Measurements from ENCODE around the gene BCL2L11.

Gene BCL2L11

GRCh38 chr2:111145103-111145760 lies 24.5 kb downstream of the BCL2L11 start:
- DNase-seq = no peak

DNA sequence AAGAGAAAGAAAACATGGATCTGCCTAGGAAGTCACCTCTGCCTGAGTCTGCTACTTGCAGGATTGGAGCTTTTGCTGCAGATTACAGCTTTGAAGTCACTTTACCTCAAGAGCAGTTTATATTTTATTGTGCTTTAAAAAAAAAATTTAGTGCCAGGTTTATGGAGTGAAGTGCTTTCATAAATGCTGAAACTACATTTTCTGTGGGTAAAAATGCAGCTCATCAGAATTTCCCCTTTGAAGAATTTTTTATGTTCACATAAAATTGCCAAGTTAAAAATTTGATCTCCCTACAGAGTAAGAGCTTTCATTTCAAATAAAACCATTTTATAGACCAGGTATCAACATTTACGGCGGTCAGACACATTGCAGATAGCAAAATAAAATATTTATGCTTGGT lies 25.2 kb downstream of the BCL2L11 start:
- no peak for DNase-seq

- no peak for DNase-seq
Observed at GRCh38 chr2:111148225-111148873, 27.6 kb downstream of the BCL2L11 start.

GRCh38 chr2:111148925-111149324 lies 28.2 kb downstream of the BCL2L11 start:
- no peak for DNase-seq

GRCh38 chr2:111149882-111150455 lies 29.3 kb downstream of the BCL2L11 start:
- no peak for DNase-seq

GRCh38 chr2:111154758-111155157 lies 34.0 kb downstream of the BCL2L11 start:
- no peak for DNase-seq

- DNase-seq = peak; percentile 19
Observed at GRCh38 chr2:111155610-111156009, 34.9 kb downstream of the BCL2L11 start.

DNA sequence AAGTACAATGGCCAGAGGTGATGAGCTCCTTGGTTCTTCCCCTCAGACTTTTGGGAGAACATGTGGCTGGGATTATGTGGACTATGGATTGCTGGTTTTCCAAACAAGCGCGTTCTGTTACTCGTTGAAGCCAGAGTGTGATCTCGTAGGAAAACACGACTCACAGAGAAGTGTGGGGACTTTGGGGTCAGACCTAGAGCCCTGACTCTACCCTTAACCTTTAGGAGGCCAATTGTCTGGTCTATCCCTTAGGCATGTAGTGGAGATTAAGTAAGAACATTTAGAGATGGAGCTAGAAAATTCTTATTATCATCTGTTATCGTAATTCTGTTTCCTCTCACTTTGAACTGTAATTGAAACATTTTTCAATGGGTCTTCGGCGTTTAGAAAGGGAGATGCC lies 35.8 kb downstream of the BCL2L11 start:
- no peak for DNase-seq

DNA sequence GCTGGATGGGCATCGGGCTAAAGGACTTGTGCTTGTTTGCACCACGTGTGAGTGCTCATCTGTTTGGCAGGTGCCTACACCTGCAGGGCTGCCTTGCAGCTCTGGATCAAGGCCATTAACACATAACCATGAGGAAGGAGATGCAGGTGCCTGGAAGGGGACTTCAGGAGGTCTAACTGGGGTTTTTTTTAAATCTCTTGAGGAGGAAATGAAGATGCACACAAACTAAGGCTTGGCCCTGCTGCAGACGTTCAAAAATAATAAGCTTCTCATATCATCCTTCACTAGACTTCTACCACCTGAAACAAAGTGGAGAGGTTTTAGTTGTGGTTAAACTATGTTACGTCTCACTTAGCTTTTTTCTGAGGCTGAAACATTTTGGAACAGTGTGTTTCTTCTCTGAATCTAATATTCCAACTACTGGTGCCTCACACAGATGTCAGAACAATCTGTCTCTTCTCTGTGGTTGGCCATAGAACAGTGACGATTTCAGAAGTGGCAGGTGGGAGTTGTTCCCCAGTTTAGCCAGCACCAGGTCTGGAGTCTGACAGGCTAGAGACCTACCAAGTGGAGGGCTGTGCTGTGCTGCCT lies 36.5 kb downstream of the BCL2L11 start:
- DNase-seq = no peak

- DNase-seq = no peak
Observed at GRCh38 chr2:111157798-111158197, 37.1 kb downstream of the BCL2L11 start.

- DNase-seq = no peak
Observed at GRCh38 chr2:111159641-111160040, 38.9 kb downstream of the BCL2L11 start.

GRCh38 chr2:111160758-111161157 lies 40.0 kb downstream of the BCL2L11 start:
- DNase-seq = no peak

DNA sequence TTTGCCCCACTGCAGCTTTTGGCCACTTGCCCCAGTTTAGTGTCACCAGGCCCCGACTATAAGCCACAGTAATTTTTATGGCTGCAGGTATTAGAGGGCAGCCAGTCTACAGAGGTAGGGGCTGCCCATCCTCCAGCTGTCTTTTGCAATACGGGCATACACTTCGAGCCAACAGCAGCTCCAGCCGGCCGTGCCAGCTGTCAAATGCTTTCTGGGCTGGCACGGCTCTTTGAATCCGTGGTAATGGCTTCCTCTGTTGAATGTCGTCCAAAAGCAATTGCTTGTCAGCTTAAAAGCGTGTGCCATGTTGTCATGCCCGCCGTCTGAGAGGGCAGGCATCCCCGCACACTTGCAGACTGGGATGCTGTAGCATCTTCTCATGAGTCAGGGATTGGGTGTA lies 41.3 kb downstream of the BCL2L11 start:
- peak; percentile 87 for DNase-seq

DNA sequence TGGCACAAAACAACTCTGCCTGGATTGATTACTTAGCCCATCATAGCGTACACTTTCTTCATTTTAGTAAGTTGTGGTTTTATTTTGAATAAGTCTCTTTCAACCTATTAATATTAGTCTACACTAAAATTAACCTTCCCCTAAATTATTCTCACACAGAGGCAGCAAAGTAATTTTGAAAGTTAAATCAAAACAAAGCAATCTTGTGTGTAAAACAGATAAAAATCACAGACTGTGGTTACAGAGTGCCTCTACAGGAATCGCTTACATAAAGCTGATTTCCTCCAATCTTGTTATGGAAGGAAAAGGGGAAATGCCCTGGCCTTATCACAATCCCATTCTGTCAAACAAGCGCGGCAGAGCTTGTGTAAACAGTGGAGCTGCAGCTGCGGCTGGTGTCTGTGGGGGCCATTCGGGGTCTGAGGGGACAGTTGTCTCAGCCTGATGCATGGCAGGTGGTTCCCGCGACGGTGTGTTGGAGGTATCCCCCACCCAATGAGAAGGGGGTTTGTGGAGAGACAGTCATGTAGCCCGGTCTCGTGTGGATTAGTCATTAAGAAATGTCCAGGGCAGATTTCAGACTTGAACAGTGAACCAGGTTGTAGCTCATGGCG lies 42.1 kb downstream of the BCL2L11 start:
- DNase-seq = no peak

- DNase-seq = no peak
Observed at GRCh38 chr2:111164078-111164477, 43.4 kb downstream of the BCL2L11 start.

GRCh38 chr2:111165084-111165483 lies 44.4 kb downstream of the BCL2L11 start:
- DNase-seq = no peak

- DNase-seq = no peak
Observed at GRCh38 chr2:111166115-111166514, 45.4 kb downstream of the BCL2L11 start.

GRCh38 chr2:111167076-111167862 lies 46.6 kb downstream of the BCL2L11 start:
- no peak for DNase-seq

GRCh38 chr2:111167863-111168162 lies 47.1 kb downstream of the BCL2L11 start:
- no peak for DNase-seq

- DNase-seq = no peak
Observed at GRCh38 chr2:111168528-111169239, 48.0 kb downstream of the BCL2L11 start.

- no peak for DNase-seq
Observed at GRCh38 chr2:111169268-111169667, 48.6 kb downstream of the BCL2L11 start.

DNA sequence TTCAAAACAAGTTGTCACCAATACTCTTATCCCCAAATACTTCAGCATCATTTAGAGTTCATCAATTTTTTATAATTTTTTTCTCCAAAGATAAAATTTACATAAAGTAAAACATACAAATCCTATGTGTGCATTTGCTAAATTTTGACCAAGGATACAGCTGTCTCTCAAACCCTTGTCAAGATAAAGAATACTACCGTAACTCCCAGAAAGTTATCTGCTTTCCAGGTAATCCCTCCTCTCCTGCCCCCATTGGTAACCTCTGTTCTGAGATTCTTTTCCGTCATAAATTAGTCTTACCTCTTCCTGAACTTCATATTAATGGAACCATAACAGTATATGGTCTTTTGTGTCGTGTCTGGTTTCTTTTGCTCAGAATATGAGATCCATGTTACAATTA lies 49.2 kb downstream of the BCL2L11 start:
- DNase-seq = no peak
